OCI-LY1 (cell line): ENCODE measurements around the gene CFAP73.
A peak's percentile ranks its signal among the peaks of the same experiment; 100 is the strongest.
"Not testable (repeated sequence)": the region's sequence is repeated elsewhere in the genome, so short reads cannot be mapped to it uniquely, and the experiment has no call there.

ENCODE experiments used
- H2AFZ ChIP-seq: fragments of 200-600 bp; sonication (generic), shearing (Covaris generic); 2 replicates; pipeline ENCODE4 v1.6.0; 2014; ENCODE audit warnings: antibody characterized with exemption, mild to moderate bottlenecking, low read length
- H3F3A ChIP-seq: fragments of 200-600 bp; sonication (generic), shearing (Covaris generic); 2 replicates; pipeline ENCODE4 v1.6.0; 2014; ENCODE audit warnings: mild to moderate bottlenecking, antibody characterized with exemption, low read length, moderate library complexity; ENCODE audit not compliant: insufficient read depth
- H3K27ac ChIP-seq: fragments of 200-600 bp; sonication (generic); 2 replicates; pipeline ENCODE4 v1.5.1; 2014; ENCODE audit warnings: low read length, mixed run types, mild to moderate bottlenecking, low read depth; ENCODE audit not compliant: poor library complexity, severe bottlenecking
- H3K27me3 ChIP-seq: fragments of 200-600 bp; sonication (generic); 2 replicates; pipeline ENCODE4 v1.6.0; 2014; ENCODE audit warnings: antibody characterized with exemption, mild to moderate bottlenecking, low read length, moderate library complexity; ENCODE audit not compliant: insufficient read depth
- H3K36me3 ChIP-seq: fragments of 200-600 bp; sonication (generic); 2 replicates; pipeline ENCODE4 v1.6.1; 2014; ENCODE audit warnings: mild to moderate bottlenecking, antibody characterized with exemption, low read length, moderate library complexity, mixed read lengths; ENCODE audit not compliant: insufficient read depth
- H3K4me1 ChIP-seq: fragments of 200-600 bp; sonication (generic); 2 replicates; pipeline ENCODE4 v1.5.1; 2014; ENCODE audit warnings: mild to moderate bottlenecking, low read length, moderate library complexity; ENCODE audit not compliant: insufficient read depth, severe bottlenecking
- H3K4me2 ChIP-seq: fragments of 200-600 bp; sonication (generic), shearing (Covaris generic); 2 replicates; pipeline ENCODE4 v1.6.1; 2014; ENCODE audit warnings: low read length
- H3K4me3 ChIP-seq: fragments of 200-600 bp; sonication (generic); 2 replicates; pipeline ENCODE4 v1.5.1; 2014; ENCODE audit warnings: low read length, low read depth, mild to moderate bottlenecking, mixed read lengths; ENCODE audit not compliant: poor library complexity, severe bottlenecking
- H3K79me2 ChIP-seq: fragments of 200-600 bp; shearing (Covaris generic); 2 replicates; pipeline ENCODE4 v1.6.1; 2016; ENCODE audit warnings: mixed run types, low read length, mixed read lengths; ENCODE audit not compliant: insufficient read depth
- H3K9ac ChIP-seq: fragments of 200-600 bp; sonication (generic), shearing (Covaris generic); 2 replicates; pipeline ENCODE4 v1.6.1; 2014; ENCODE audit warnings: mild to moderate bottlenecking, low read length, mixed read lengths
- H3K9me2 ChIP-seq: fragments of 200-600 bp; sonication (generic), shearing (Covaris generic); 2 replicates; pipeline ENCODE4 v1.6.1; 2014; ENCODE audit warnings: low read depth, mild to moderate bottlenecking, low read length, mixed read lengths
- H3K9me3 ChIP-seq: fragments of 200-600 bp; shearing (Covaris generic); 2 replicates; pipeline ENCODE4 v1.6.1; 2014; ENCODE audit warnings: low read length, mixed read lengths
- H4K20me1 ChIP-seq: fragments of 200-600 bp; sonication (generic), shearing (Covaris generic); 2 replicates; pipeline ENCODE4 v1.6.0; 2016; ENCODE audit warnings: mild to moderate bottlenecking, low read length; ENCODE audit not compliant: insufficient read depth
- CTCF ChIP-seq: fragments of 200-600 bp; sonication (generic), shearing (Covaris generic); IDR thresholded peaks from 2 replicates; pipeline ENCODE4 v1.5.1; 2017; ENCODE audit warnings: mild to moderate bottlenecking, antibody characterized with exemption, low read length, moderate library complexity, mixed read lengths
- EZH2 ChIP-seq: fragments of 200-600 bp; sonication (generic), shearing (Covaris generic); IDR thresholded peaks from 2 replicates; pipeline ENCODE4 v1.8.0; 2017; ENCODE audit warnings: borderline replicate concordance, mixed run types, mild to moderate bottlenecking, antibody characterized with exemption, low read length, moderate library complexity, mixed read lengths

Gene CFAP73

GRCh38 chr12:113115455-113116126, 33.9 kb upstream of the CFAP73 start:
- no peak overlapping the region for H3K4me2 ChIP-seq
- H2AFZ ChIP-seq: no peak overlapping the region
- H3K9ac ChIP-seq: no peak overlapping the region
- no peaks in the 10 kb centered on the region for H4K20me1 ChIP-seq
- H3K9me2 ChIP-seq: no peaks in the 10 kb centered on the region
- H3K79me2 ChIP-seq: no peaks in the 10 kb centered on the region
- peak overlapping the region; percentile 76 for H3K27ac ChIP-seq
- peaks cover 89% of the 10 kb centered on the region for H3K36me3 ChIP-seq
- no peak for TF ChIP-seq EZH2
- H3K4me1 ChIP-seq: peaks cover 17% of the 10 kb centered on the region
- H3K4me3 ChIP-seq: no peak overlapping the region
- H3F3A ChIP-seq: no peaks in the 10 kb centered on the region
- H3K27me3 ChIP-seq: no peaks in the 10 kb centered on the region
- H3K9me3 ChIP-seq: no peaks in the 10 kb centered on the region

DNA sequence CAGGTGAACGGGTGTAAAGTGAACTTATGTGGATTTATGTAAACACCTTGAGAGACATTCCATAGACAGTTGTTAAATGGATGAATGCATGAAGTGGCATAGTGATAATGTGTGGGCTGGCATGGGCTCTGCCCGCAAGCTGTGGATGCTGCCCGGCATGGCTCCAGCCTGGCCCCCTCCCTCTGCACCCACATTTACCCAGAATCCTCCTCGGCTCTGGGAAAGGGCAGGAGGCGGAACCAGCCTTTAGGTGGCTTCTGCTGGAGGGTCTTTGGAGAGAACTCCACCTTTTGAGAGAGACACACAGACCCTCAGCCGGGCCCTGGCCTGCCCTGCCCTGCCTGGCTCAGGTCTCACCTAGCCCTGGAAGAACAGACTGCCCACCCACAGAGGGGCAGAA, 32.6 kb upstream of the CFAP73 start:
- no peaks in the 10 kb centered on the region for H3K9me3 ChIP-seq
- H3K36me3 ChIP-seq: peaks cover 85% of the 10 kb centered on the region
- H3K4me2 ChIP-seq: no peak overlapping the region
- H3K9ac ChIP-seq: no peak overlapping the region; the same call in 1 of the 2 replicates
- peak overlapping the region; percentile 76 for H3K27ac ChIP-seq
- no peaks in the 10 kb centered on the region for H3K79me2 ChIP-seq
- peaks cover 30% of the 10 kb centered on the region for H3K4me1 ChIP-seq
- no peak for TF ChIP-seq EZH2
- no peak for TF ChIP-seq CTCF
- H3F3A ChIP-seq: no peaks in the 10 kb centered on the region
- no peaks in the 10 kb centered on the region for H3K9me2 ChIP-seq
- no peak overlapping the region for H2AFZ ChIP-seq
- no peaks in the 10 kb centered on the region for H3K27me3 ChIP-seq
- no peaks in the 10 kb centered on the region for H4K20me1 ChIP-seq
- H3K4me3 ChIP-seq: no peak overlapping the region

- H4K20me1 ChIP-seq, H3F3A ChIP-seq, H3K9me2 ChIP-seq, H3K27me3 ChIP-seq, H2AFZ ChIP-seq, H3K79me2 ChIP-seq, H3K9ac ChIP-seq, H3K4me3 ChIP-seq, H3K9me3 ChIP-seq, H3K4me2 ChIP-seq: not testable (repeated sequence)
- Histone ChIP-seq H3K27ac (peak overlapping the region; percentile 76), H3K36me3 (peaks cover 85% of the 10 kb centered on the region), H3K4me1 (peaks cover 35% of the 10 kb centered on the region)
These were observed 31.8 kb upstream of the CFAP73 start for GRCh38 chr12:113117684-113118083.

GRCh38 chr12:113118142-113118541, 31.4 kb upstream of the CFAP73 start:
- no peak for TF ChIP-seq CTCF
- no peak for TF ChIP-seq EZH2
- Histone ChIP-seq H3K79me2 (no peaks in the 10 kb centered on the region), H3K36me3 (peaks cover 87% of the 10 kb centered on the region)

More at GRCh38 chr12:113118142-113118541, 31.4 kb upstream of the CFAP73 start:
- H4K20me1 ChIP-seq: no peaks in the 10 kb centered on the region
- no peak overlapping the region for H3K9ac ChIP-seq
- H3K4me3 ChIP-seq: no peak overlapping the region
- no peaks in the 10 kb centered on the region for H3K27me3 ChIP-seq
- no peaks in the 10 kb centered on the region for H3F3A ChIP-seq
- no peak overlapping the region for H2AFZ ChIP-seq
- peak overlapping the region; percentile 76 for H3K27ac ChIP-seq
- H3K9me3 ChIP-seq: peaks cover 4% of the 10 kb centered on the region
- no peak overlapping the region for H3K4me2 ChIP-seq
- H3K4me1 ChIP-seq: peaks cover 35% of the 10 kb centered on the region
- H3K9me2 ChIP-seq: no peaks in the 10 kb centered on the region
